Heart right ventricle (tissue), 16 donors: ENCODE results near the gene RNF111. TPM values are rescaled to one million over a fixed set of nuclear protein-coding genes. Genes with fewer than 3 reads are reported as not detected.

Source experiments
- ATAC-seq, 8 donors: fragments of 200-7000 bp; cut with Tn5 transposase; one replicate each; pipeline ENCODE4 v1.9.1; 2020; ENCODE audit warnings: mild to moderate bottlenecking in 8 of 8, moderate library complexity in 8 of 8, moderate number of reproducible peaks in 1 of 8
- DNase-seq, 2 donors: peaks; one replicate each; pipeline ENCODE4 v3.0.0-alpha.2; 2020
- H3K27ac ChIP-seq, 10 donors: fragments of 200-600 bp; sonication (generic) in 2 of 10; one replicate each; pipeline versions ENCODE4 v1.5.0 to v1.8.0; 2020 to 2022; ENCODE audit warnings: mild to moderate bottlenecking in 3 of 10
- H3K27me3 ChIP-seq, 7 donors: fragments of 200-600 bp; one replicate each; pipeline ENCODE4 v1.8.0; 2021 to 2022; ENCODE audit warnings: mild to moderate bottlenecking in 2 of 7
- H3K36me3 ChIP-seq, 9 donors: fragments of 200-600 bp; sonication (generic) in 1 of 9; one replicate each; pipeline versions ENCODE4 v1.5.0 to v1.8.0; 2020 to 2022; ENCODE audit warnings: mild to moderate bottlenecking in 2 of 9
- H3K4me1 ChIP-seq, 9 donors: fragments of 200-600 bp; sonication (generic) in 1 of 9; one replicate each; pipeline versions ENCODE4 v1.5.0 to v1.8.0; 2020 to 2022; ENCODE audit warnings: mild to moderate bottlenecking in 4 of 9
- H3K4me3 ChIP-seq, 10 donors: fragments of 200-600 bp; sonication (generic) in 2 of 10; one replicate each; pipeline versions ENCODE4 v1.5.0 to v1.8.0; 2020 to 2022; ENCODE audit warnings: mild to moderate bottlenecking in 7 of 10, moderate library complexity in 2 of 10
- H3K9me3 ChIP-seq, 11 donors: fragments of 200-600 bp in 10 of 11; sonication (generic) in 2 of 11; one replicate each; pipeline versions ENCODE4 v1.5.0 to v1.8.0; 2013 to 2022; ENCODE audit warnings: mild to moderate bottlenecking in 2 of 11, control low read depth in 1 of 11, moderate library complexity in 1 of 11
- WGBS, 2 donors: extraction: QIAGEN DNeasy Blood & Tissue Kit; methylation state at CpG; one replicate each; pipeline ENCODE4 v1.1.7; 2013; ENCODE audit warnings: inconsistent platforms in 1 of 2; 5-methylcytosine and 5-hydroxymethylcytosine counted together
- intact Hi-C, 10 donors: fragments of 100-400 bp; cut with DNase I; formaldehyde crosslinking; loops; one replicate each; pipeline versions ENCODE4 v1.11.1 to v1.14.2; 2022
- polyA plus RNA-seq, 2 donors: library from polyadenylated mRNA; stranded (reverse); fragments of 200-250 nt; gene quantifications; one replicate each; pipeline ENCODE4 v1.2.3, GENCODE V29; 2013
- total RNA-seq, 10 donors: library from RNA; stranded (reverse); fragmentation: NEBNext Ultra II Directional in 3 of 10; extraction: Animal tissue kit (Norgen Biotek cat#: 25700) in 3 of 10; gene quantifications; one replicate each; pipeline versions ENCODE4 v1.2.1 to v1.2.4, GENCODE V29; 2021 to 2023
- TF ChIP-seq, protein P1 (sequence below), 9 donors: fragments of 200-600 bp; sonication (generic) in 2 of 9; IDR thresholded peaks; one replicate each; pipeline versions ENCODE4 v1.5.0 to v1.8.0; 2021 to 2022; ENCODE audit warnings: antibody characterized with exemption in 9 of 9, mild to moderate bottlenecking in 5 of 9, moderate library complexity in 1 of 9
- donor health status: Arrhythmogenic right ventricular cardiomyopathy.
- donor health status: ischemic (EF 13 %, LVEDD 7.1; RV severe dilation, severe dysfunction).
- donor health status: healthy with polysubstance abuse.
- donor health status: DM: no; HTN: yes; CAD: no.
- donor health status: DM: no; HTN: no; CAD: no.
- donor health status: ischemic (EF 25% LVEDD 6.9; RV normal size, moderate dysfunction).
- donor health status: ischemic (EF 25% LVEDD 5.7; RV mildly dilated, moderate dysfunction).
- donor health status: healthy.
- donor health status: DM: yes; HTN: yes; CAD: no.
- donor health status: Ischemic cardiomyopathy.
- donor health status: ischemic (EF 35%, LVEDD 5.7; RV mildly dilated, moderate dysfunction).
- donor health status: nonischemic (EF 11% LVEDD 7.7; RV severe dilation, severe dysfunction).
- donor health status: DM: yes; HTN: yes; CAD: no.
- donor health status: PGD.
- donor health status: ischemic (EF 29% LVEDD 5.4; RV normal size, mild dysfunction).
- donor health status: nonischemic (EF 23%, LVEDD 6.1; RV moderate dilation, normal function).

RNF111 gene
- total and polyA plus RNA-seq, 12 donors = 6.0 to 28.7 (median 23.5) TPM

DNA sequence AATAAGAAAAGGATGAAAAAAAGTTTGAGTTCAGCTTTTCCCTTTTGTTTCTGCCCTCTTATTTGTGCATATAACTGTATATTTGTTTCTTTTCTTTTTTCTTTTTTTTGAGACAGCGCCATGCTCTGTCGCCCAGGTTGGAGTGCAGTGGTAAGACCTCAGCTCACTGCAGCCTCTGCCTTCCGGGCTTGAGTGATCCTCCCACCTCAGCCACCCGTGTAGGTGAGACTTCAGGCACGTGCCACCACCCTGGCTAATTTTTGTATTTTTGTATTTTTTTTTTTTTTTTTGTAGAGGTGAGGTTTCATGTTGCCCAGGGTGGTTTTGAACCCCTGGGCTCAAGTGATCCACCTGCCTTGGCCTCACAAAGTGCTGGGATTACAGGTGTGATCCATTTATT is 31.4 kb downstream of the RNF111 start:
- H3K36me3 ChIP-seq = peaks cover 0 to 40% (median 0%) of the 10 kb centered on the region in 9 donors
- H3K4me1 ChIP-seq = peaks cover 0 to 17% (median 5%) of the 10 kb centered on the region in 9 donors
- 93% methylated on average over 5 of the region's 5 CpGs for WGBS, 2 donors
- no peak overlapping the region for H3K4me3 ChIP-seq
- DNase-seq (no peak), ATAC-seq (no peak)
- no peak overlapping the region for H3K27ac ChIP-seq
- no peaks in the 10 kb centered on the region for H3K27me3 ChIP-seq
- intact Hi-C loops = no loop called here
- no peaks in the 10 kb centered on the region for H3K9me3 ChIP-seq
- TF ChIP-seq, protein P1, sequence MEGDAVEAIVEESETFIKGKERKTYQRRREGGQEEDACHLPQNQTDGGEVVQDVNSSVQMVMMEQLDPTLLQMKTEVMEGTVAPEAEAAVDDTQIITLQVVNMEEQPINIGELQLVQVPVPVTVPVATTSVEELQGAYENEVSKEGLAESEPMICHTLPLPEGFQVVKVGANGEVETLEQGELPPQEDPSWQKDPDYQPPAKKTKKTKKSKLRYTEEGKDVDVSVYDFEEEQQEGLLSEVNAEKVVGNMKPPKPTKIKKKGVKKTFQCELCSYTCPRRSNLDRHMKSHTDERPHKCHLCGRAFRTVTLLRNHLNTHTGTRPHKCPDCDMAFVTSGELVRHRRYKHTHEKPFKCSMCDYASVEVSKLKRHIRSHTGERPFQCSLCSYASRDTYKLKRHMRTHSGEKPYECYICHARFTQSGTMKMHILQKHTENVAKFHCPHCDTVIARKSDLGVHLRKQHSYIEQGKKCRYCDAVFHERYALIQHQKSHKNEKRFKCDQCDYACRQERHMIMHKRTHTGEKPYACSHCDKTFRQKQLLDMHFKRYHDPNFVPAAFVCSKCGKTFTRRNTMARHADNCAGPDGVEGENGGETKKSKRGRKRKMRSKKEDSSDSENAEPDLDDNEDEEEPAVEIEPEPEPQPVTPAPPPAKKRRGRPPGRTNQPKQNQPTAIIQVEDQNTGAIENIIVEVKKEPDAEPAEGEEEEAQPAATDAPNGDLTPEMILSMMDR (IDR thresholded peaks at IDR 0.05) = no peak

DNA sequence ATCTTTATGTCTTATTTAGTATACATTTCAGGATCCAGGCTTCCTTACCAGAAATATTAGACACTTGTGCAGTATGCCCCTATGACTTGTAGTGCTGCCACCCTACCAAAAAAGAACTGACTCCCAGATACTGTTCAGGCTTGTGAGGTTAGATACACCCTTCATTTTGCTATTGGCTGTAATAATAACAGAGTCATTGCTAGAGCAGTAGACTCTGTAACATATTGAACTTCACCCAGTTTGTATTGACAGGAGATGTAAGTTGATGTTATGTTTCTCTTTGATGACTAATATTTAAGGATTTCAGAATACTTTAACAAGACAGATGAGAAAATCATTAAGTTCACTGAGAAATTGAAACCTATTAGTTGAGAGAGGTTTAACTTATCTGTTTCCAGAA is 32.9 kb downstream of the RNF111 start:
- DNase-seq = no peak
- Histone ChIP-seq H3K27me3 (no peaks in the 10 kb centered on the region), H3K4me1 (peaks cover 0 to 9% (median 0%) of the 10 kb centered on the region in 9 donors), H3K4me3 (no peak overlapping the region), H3K36me3 (peaks cover 0 to 43% (median 0%) of the 10 kb centered on the region in 9 donors), H3K9me3 (no peaks in the 10 kb centered on the region), H3K27ac (no peak overlapping the region)
- ATAC-seq = no peak
- TF ChIP-seq, protein P1 (IDR thresholded peaks at IDR 0.05) = no peak
- intact Hi-C loops = no loop called here

DNA sequence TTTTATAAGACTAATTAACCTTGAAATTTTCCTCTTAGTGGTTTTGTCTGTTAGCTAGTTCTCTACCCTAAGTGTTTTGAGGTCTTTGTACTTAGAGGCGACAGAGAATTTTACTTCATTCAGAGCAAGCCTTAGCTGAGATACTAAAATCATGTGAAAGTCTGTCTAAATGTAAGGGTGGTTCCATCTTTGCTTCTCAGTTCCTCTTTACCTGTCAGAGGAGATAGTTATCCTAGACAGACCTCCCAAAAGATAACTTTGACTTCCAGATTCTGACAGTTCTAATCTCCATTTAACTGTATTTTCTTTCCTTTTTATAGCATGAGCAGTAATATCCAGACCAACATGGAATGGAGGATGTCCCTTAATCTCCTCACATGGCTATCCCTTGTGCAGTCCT is 34.7 kb downstream of the RNF111 start:
- DNase-seq (no peak), ATAC-seq (no peak)
- intact Hi-C loops = no loop called here
- Histone ChIP-seq H3K27ac (no peak overlapping the region), H3K27me3 (no peaks in the 10 kb centered on the region), H3K36me3 (peaks cover 0 to 51% (median 0%) of the 10 kb centered on the region in 9 donors), H3K4me3 (no peak overlapping the region), H3K9me3 (no peaks in the 10 kb centered on the region), H3K4me1 (peaks cover 0 to 7% (median 0%) of the 10 kb centered on the region in 9 donors)
- TF ChIP-seq, protein P1 (IDR thresholded peaks at IDR 0.05) = no peak
- 100% methylated on average over 1 of the region's 1 CpG for WGBS, 2 donors

DNA sequence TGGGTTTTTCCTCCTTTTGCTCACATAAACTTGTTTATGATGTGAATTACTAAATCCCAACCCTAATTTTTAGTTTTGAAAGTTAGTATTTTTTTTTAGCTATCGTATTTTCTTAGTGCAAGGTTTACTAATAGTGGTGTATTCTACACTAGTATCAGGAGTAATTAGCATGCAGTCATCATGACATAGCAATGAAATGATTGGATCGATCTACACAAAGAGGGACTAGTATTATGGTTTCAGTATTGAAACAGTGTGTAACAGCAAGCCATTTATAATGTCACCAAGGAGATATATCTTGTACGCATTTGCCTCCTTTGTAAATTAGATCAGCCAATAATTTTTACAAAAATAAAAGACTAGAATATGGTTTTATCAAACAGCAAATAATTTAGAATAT is 38.7 kb downstream of the RNF111 start:
- WGBS, 2 donors = 93 to 96% methylated on average over 3 of the region's 3 CpGs
- H3K4me3 ChIP-seq = no peak overlapping the region
- H3K36me3 ChIP-seq = peaks cover 0 to 55% (median 6%) of the 10 kb centered on the region in 9 donors
- no peak overlapping the region for H3K27ac ChIP-seq
- H3K27me3 ChIP-seq = no peaks in the 10 kb centered on the region
- peaks cover 0 to 9% (median 0%) of the 10 kb centered on the region in 9 donors for H3K4me1 ChIP-seq
- TF ChIP-seq, protein P1 (IDR thresholded peaks at IDR 0.05) = no peak
- H3K9me3 ChIP-seq = no peaks in the 10 kb centered on the region
- intact Hi-C loops = no loop called here
- no peak for DNase-seq
- ATAC-seq = no peak
